Measurements from ENCODE around the gene FAM234A. TPM values are rescaled to one million over a fixed set of nuclear protein-coding genes. Genes with fewer than 3 reads are reported as not detected.

Gene FAM234A
- total RNA-seq, 1 donor from 2014 or later: 87.6 TPM

DNA sequence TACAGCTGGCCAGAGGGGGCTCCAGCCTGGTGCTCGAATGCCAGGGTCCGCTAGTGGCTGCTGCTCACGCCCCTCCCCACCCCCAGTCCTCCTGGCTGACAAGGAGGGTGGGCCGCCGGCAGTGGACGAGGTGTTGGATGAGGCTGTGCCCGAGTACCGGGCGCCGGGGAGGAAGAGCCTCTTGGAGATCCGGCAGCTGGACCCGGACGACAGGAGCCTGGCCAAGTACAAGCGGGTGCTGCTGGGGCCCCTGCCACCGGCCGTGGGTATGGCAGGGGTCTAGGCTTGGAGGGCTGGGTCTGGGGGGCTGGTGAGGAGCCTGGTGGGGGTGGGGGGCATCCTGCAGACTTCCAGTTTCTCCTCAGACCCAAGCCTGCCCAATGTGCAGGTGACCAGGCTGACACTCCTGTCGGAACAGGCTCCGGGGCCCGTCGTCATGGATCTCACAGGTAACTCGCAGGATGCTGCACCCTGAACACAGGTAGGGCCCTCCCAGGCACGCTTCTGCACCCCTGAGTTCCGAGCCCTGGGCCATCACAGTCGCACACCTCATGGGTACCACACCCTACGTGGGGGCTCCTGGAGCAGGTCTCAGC lies 47.1 kb downstream of the FAM234A start:
- DNase-seq (ENCODE audit: low read depth): no peak
- no peak overlapping the region for H3K4me3 ChIP-seq (ENCODE audit: low read depth, low read length)
- no peak for TF ChIP-seq CTCF (conservative IDR thresholded peaks at IDR 0.05; ENCODE audit: low read depth, low read length)

GRCh38 chr16:282491-282890 lies 47.9 kb downstream of the FAM234A start:
- no peak for DNase-seq (ENCODE audit: low read depth)
- no peak overlapping the region for H3K4me3 ChIP-seq (ENCODE audit: low read depth, low read length)
- no peak for TF ChIP-seq CTCF (conservative IDR thresholded peaks at IDR 0.05; ENCODE audit: low read depth, low read length)

- TF ChIP-seq CTCF (conservative IDR thresholded peaks at IDR 0.05; ENCODE audit: low read depth, low read length): no peak
- DNase-seq (ENCODE audit: low read depth): no peak
Measured at GRCh38 chr16:283033-283805, 48.6 kb downstream of the FAM234A start, which contains the start of gene PDIA2. Gene PDIA2 (plus strand): TSS chr16:283164. CDS start chr16:283170, 6 bp downstream.

DNA sequence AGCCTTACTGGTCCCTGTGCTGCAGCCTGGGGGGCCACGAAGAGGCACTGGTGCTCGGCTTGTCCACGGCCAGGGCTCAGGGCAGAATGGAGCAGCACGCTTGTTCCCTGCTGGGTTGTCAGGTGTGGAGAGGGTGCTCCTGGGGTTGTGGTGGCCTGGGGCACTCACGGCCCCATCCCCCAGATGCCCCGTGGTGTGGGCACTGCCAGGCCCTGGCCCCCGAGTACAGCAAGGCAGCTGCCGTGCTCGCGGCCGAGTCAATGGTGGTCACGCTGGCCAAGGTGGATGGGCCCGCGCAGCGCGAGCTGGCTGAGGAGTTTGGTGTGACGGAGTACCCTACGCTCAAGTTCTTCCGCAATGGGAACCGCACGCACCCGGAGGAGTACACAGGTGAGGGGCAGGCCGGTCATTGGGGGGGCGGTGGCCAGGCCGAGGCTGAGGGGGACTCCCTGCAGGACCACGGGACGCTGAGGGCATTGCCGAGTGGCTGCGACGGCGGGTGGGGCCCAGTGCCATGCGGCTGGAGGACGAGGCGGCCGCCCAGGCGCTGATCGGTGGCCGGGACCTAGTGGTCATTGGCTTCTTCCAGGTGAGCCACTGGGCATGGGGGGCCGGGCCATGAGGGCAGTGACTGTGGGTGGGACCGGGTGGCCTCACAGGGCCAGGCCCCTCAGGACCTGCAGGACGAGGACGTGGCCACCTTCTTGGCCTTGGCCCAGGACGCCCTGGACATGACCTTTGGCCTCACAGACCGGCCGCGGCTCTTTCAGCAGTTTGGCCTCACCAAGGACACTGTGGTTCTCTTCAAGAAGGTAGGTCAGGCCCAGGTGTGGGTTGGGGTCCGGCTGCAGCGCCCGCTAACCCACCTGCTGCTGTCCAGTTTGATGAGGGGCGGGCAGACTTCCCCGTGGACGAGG lies 49.8 kb downstream of the FAM234A start:
- no peak for TF ChIP-seq CTCF (conservative IDR thresholded peaks at IDR 0.05; ENCODE audit: low read depth, low read length)
- no peak for DNase-seq (ENCODE audit: low read depth)
- no peak overlapping the region for H3K4me3 ChIP-seq (ENCODE audit: low read depth, low read length)

More at GRCh38 chr16:283033-283805, 48.6 kb downstream of the FAM234A start, which contains the start of gene PDIA2:
- no peak within 1 kb of the TSS for H3K4me3 ChIP-seq (ENCODE audit: low read depth, low read length)

DNA sequence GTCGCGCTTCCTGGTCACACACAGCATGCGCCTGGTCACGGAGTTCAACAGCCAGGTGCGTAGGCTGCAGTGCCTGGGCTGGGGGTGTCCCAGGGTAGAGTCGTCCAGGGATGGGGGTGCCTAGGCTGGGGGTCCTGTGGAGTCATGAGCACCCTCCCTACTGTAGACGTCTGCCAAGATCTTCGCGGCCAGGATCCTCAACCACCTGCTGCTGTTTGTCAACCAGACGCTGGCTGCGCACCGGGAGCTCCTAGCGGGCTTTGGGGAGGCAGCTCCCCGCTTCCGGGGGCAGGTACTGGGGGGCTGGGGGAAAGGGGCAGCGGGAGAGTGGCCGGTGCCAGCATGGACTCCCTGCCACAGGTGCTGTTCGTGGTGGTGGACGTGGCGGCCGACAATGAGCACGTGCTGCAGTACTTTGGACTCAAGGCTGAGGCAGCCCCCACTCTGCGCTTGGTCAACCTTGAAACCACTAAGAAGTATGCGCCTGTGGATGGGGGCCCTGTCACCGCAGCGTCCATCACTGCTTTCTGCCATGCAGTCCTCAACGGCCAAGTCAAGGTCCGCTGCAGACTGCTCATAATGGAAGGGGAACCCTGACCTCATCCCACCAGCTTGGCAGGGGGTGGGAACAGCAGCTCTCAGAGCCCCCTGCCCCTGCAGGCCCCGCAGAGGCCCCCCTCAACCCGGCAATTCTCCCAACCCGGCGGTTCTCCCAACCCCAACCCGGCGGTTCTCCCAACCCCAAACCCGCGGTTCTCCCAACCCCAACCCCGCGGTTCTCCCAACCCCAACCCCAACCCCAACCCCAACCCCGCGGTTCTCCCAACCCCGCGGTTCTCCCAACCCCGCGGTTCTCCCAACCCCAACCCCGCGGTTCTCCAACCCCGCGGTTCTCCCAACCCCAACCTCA lies 50.8 kb downstream of the FAM234A start:
- DNase-seq (ENCODE audit: low read depth): peak; percentile 7
- TF ChIP-seq CTCF (conservative IDR thresholded peaks at IDR 0.05; ENCODE audit: low read depth, low read length): no peak
- no peak overlapping the region for H3K4me3 ChIP-seq (ENCODE audit: low read depth, low read length)

Data from epithelial cell of proximal tubule (primary cell).